HEK293 (cell line): ENCODE measurements around the gene SLF2.

ENCODE experiments used
- CTCF ChIA-PET: fragments of 350-600 bp; formaldehyde crosslinking; extraction: SDS; loops from one replicate; lab custom pipeline; 2021; ENCODE audit warnings: antibody characterized with exemption; lab: Yijun Ruan, JAX
- POLR2A ChIA-PET: fragments of 300-600 bp; formaldehyde crosslinking; extraction: SDS; loops from one replicate; lab custom pipeline; 2020; ENCODE audit warnings: antibody characterized with exemption, inconsistent platforms; lab: Yijun Ruan, JAX
- H3K27ac ChIP-seq: fragments of 200-500 bp; sonication (Bioruptor generic); 2 replicates; pipeline ENCODE4 v1.5.1; 2014; ENCODE audit warnings: low read depth, low read length, control low read depth, inconsistent platforms; ENCODE audit errors: extremely low read depth
- H3K36me3 ChIP-seq, 2 experiments: fragments of 200-500 bp in 1 of 2; sonication (Bioruptor generic) in 1 of 2; 1 replicate in 1 of 2; 2 replicates in 1 of 2; pipeline ENCODE4 v1.5.1; 2014 to 2017; ENCODE audit warnings: inconsistent platforms in 2 of 2, low read length in 2 of 2; ENCODE audit not compliant: control insufficient read depth in 2 of 2, insufficient read depth in 1 of 2
- H3K4me1 ChIP-seq: fragments of 200-500 bp; sonication (Bioruptor generic); 2 replicates; pipeline ENCODE4 v1.5.1; 2014; ENCODE audit warnings: mild to moderate bottlenecking, low read length, inconsistent platforms; ENCODE audit not compliant: control insufficient read depth, insufficient read depth
- H3K4me3 ChIP-seq: 2 replicates; pipeline ENCODE4 v1.5.1; 2011; ENCODE audit warnings: low read depth, mild to moderate bottlenecking, control low read depth, low read length, moderate library complexity
- H3K9me3 ChIP-seq: fragments of 200-500 bp; sonication (Bioruptor generic); 2 replicates; pipeline ENCODE4 v1.5.1; 2014; ENCODE audit warnings: low read depth, low read length, inconsistent platforms; ENCODE audit not compliant: control insufficient read depth, insufficient read depth
- EGR2 ChIP-seq: fragments of 450-650 bp; formaldehyde crosslinking; IDR thresholded peaks from 2 replicates; pipeline ENCODE4 v1.5.1; 2016; ENCODE audit warnings: low read depth, missing biosample characterization, missing genetic modification characterization
- GLI2 ChIP-seq: fragments of 450-650 bp; formaldehyde crosslinking; IDR thresholded peaks from 2 replicates; pipeline ENCODE4; 2017; ENCODE audit warnings: missing biosample characterization, missing genetic modification characterization, low read depth, borderline replicate concordance
- GLIS1 ChIP-seq: fragments of 450-650 bp; formaldehyde crosslinking; IDR thresholded peaks from 2 replicates; pipeline ENCODE4 v1.5.1; 2016; ENCODE audit warnings: missing biosample characterization, missing genetic modification characterization
- GLIS2 ChIP-seq: fragments of 450-650 bp; formaldehyde crosslinking; IDR thresholded peaks from 2 replicates; pipeline ENCODE4 v1.5.1; 2016; ENCODE audit warnings: missing biosample characterization, missing genetic modification characterization
- KLF7 ChIP-seq: fragments of 450-650 bp; formaldehyde crosslinking; IDR thresholded peaks from 2 replicates; pipeline ENCODE4 v1.5.1; 2016; ENCODE audit warnings: missing biosample characterization, missing genetic modification characterization, borderline replicate concordance
- RBAK ChIP-seq: fragments of 450-650 bp; formaldehyde crosslinking; IDR thresholded peaks from 2 replicates; pipeline ENCODE4 v1.5.1; 2016; ENCODE audit warnings: missing biosample characterization, missing genetic modification characterization
- SCRT1 ChIP-seq: fragments of 450-650 bp; formaldehyde crosslinking; IDR thresholded peaks from 2 replicates; pipeline ENCODE4 v1.5.1; 2016; ENCODE audit warnings: missing biosample characterization, missing genetic modification characterization, borderline replicate concordance
- ZBTB17 ChIP-seq: fragments of 450-650 bp; formaldehyde crosslinking; IDR thresholded peaks from 2 replicates; pipeline ENCODE4 v1.5.1; 2016; ENCODE audit warnings: missing biosample characterization, missing genetic modification characterization
- ZFHX2 ChIP-seq: fragments of 450-650 bp; formaldehyde crosslinking; conservative IDR thresholded peaks from 2 replicates; pipeline ENCODE4 v1.5.1; 2016; ENCODE audit warnings: missing biosample characterization, missing genetic modification characterization
- ZFP37 ChIP-seq: fragments of 450-650 bp; formaldehyde crosslinking; IDR thresholded peaks from 2 replicates; pipeline ENCODE4 v1.5.1; 2016; ENCODE audit warnings: missing biosample characterization, missing genetic modification characterization
- ZNF112 ChIP-seq: fragments of 450-650 bp; formaldehyde crosslinking; IDR thresholded peaks from 2 replicates; pipeline ENCODE4 v1.5.0; 2017; ENCODE audit warnings: missing biosample characterization, missing genetic modification characterization
- ZNF133 ChIP-seq: fragments of 450-650 bp; formaldehyde crosslinking; IDR thresholded peaks from 2 replicates; pipeline ENCODE4 v1.5.1; 2016; ENCODE audit warnings: missing biosample characterization, missing genetic modification characterization
- ZNF571 ChIP-seq: fragments of 450-650 bp; formaldehyde crosslinking; IDR thresholded peaks from 2 replicates; pipeline ENCODE4 v1.5.0; 2017; ENCODE audit warnings: missing biosample characterization, missing genetic modification characterization
- ZSCAN30 ChIP-seq: fragments of 450-650 bp; IDR thresholded peaks from 2 replicates; pipeline ENCODE4 v1.5.1; 2018; ENCODE audit warnings: missing biosample characterization, mild to moderate bottlenecking, missing genetic modification characterization, moderate library complexity
- ZXDB ChIP-seq: fragments of 450-650 bp; formaldehyde crosslinking; IDR thresholded peaks from 2 replicates; pipeline ENCODE4 v1.5.1; 2016; ENCODE audit warnings: missing biosample characterization, missing genetic modification characterization
- TF ChIP-seq, protein P1 (sequence below): fragments of 450-650 bp; formaldehyde crosslinking; IDR thresholded peaks from 2 replicates; pipeline ENCODE4 v1.5.1; 2016; ENCODE audit warnings: missing biosample characterization, missing genetic modification characterization
- TF ChIP-seq, protein P2 (sequence below): fragments of 450-650 bp; formaldehyde crosslinking; IDR thresholded peaks from 2 replicates; pipeline ENCODE4 v1.5.1; 2016; ENCODE audit warnings: missing biosample characterization, missing genetic modification characterization
- TF ChIP-seq, protein P3 (sequence below): fragments of 450-650 bp; formaldehyde crosslinking; conservative IDR thresholded peaks from 2 replicates; pipeline ENCODE4 v1.5.1; 2016; ENCODE audit warnings: low read depth, missing biosample characterization, missing genetic modification characterization
- TF ChIP-seq, protein P4 (sequence below): fragments of 450-650 bp; formaldehyde crosslinking; IDR thresholded peaks from 2 replicates; pipeline ENCODE4 v1.5.1; 2016; ENCODE audit warnings: missing biosample characterization, missing genetic modification characterization

The SLF2 gene

DNA sequence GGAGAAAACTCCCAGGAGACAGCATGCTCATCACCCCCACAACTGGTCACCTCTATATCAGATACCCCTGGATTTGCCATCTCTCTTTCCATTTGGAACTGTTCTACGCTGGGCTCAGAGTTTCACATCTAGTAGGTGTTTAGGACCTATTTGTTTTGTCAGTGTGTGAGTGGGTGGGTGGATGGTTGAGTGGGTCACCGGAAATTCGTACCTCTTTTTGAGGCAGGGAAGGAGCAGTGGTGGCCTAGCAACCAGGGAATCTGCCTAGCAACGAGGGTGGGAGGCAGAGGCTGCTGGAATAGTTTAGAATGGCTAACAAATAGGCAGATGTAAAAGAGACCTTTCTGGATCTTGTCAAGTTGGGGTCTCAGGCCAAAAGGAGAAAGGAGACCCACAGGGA, 23.2 kb upstream of the SLF2 start:
- H3K4me1 ChIP-seq: no peaks in the 10 kb centered on the region
- ChIA-PET POLR2A (no interaction called here), CTCF (interaction anchor here (0.6 to 3.3 kb wide), 8 partner anchors 10 to 356 kb away, joined by 4 to 25 read pairs (median 7); no protein-coding TSS in a partner anchor)
- no peaks in the 10 kb centered on the region for H3K36me3 ChIP-seq
- H3K4me3 ChIP-seq: no peak overlapping the region
- TF ChIP-seq ZNF112 (tag by site-specific recombination): no peak
- peak; percentile 73 for TF ChIP-seq EGR2 (tag by site-specific recombination)
- peak; percentile 77 for TF ChIP-seq ZFHX2
- no peak for TF ChIP-seq ZSCAN30 (tag by site-specific recombination)
- TF ChIP-seq SCRT1: no peak
- no peak for TF ChIP-seq RBAK
- no peak for TF ChIP-seq GLIS2
- TF ChIP-seq KLF7: no peak
- TF ChIP-seq, protein P1, sequence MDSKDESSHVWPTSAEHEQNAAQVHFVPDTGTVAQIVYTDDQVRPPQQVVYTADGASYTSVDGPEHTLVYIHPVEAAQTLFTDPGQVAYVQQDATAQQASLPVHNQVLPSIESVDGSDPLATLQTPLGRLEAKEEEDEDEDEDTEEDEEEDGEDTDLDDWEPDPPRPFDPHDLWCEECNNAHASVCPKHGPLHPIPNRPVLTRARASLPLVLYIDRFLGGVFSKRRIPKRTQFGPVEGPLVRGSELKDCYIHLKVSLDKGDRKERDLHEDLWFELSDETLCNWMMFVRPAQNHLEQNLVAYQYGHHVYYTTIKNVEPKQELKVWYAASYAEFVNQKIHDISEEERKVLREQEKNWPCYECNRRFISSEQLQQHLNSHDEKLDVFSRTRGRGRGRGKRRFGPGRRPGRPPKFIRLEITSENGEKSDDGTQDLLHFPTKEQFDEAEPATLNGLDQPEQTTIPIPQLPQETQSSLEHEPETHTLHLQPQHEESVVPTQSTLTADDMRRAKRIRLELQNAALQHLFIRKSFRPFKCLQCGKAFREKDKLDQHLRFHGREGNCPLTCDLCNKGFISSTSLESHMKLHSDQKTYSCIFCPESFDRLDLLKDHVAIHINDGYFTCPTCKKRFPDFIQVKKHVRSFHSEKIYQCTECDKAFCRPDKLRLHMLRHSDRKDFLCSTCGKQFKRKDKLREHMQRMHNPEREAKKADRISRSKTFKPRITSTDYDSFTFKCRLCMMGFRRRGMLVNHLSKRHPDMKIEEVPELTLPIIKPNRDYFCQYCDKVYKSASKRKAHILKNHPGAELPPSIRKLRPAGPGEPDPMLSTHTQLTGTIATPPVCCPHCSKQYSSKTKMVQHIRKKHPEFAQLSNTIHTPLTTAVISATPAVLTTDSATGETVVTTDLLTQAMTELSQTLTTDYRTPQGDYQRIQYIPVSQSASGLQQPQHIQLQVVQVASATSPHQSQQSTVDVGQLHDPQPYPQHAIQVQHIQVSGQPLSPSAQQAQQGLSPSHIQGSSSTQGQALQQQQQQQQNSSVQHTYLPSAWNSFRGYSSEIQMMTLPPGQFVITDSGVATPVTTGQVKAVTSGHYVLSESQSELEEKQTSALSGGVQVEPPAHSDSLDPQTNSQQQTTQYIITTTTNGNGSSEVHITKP (tag by site-specific recombination): no peak
- no peak for TF ChIP-seq ZFP37
- TF ChIP-seq ZNF133 (tag by site-specific recombination): no peak
- no peak for TF ChIP-seq ZNF571 (tag by site-specific recombination)
- TF ChIP-seq ZXDB (tag by site-specific recombination): no peak
- TF ChIP-seq, all 188 proteins: peak for 2
- no peaks in the 10 kb centered on the region for H3K9me3 ChIP-seq
- H3K27ac ChIP-seq: no peak overlapping the region

DNA sequence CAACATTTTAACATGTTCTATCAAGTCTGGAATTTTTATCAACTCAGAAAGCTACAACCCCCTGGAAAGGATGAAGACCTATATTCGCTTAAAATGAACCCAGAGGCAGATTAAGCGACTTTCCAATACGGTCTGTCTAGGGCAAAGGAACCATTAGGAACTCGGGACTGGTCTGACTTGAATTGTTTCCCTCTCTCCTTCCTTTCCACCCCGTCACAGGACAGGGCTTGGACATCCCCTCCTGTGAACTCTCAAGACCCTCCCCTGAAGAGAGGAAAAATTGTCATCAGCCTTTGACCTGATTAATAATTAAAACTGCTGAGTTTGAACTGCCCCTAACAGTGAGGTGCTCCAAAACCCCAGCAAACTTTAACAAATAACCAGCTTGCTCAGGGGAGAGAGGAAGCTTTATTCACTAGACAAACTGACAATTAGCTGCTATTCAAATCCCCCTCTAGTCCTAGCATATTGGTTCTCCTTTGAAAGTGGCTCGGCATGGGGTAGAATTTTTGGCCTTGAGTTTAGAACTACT, 22.6 kb upstream of the SLF2 start:
- H3K27ac ChIP-seq: no peak overlapping the region
- POLR2A ChIA-PET: no interaction called here
- H3K9me3 ChIP-seq: no peaks in the 10 kb centered on the region
- no peaks in the 10 kb centered on the region for H3K36me3 ChIP-seq
- peaks cover 4% of the 10 kb centered on the region; the same call in 1 of the 2 replicates for H3K4me1 ChIP-seq
- no peak overlapping the region for H3K4me3 ChIP-seq
- TF ChIP-seq, protein P2, sequence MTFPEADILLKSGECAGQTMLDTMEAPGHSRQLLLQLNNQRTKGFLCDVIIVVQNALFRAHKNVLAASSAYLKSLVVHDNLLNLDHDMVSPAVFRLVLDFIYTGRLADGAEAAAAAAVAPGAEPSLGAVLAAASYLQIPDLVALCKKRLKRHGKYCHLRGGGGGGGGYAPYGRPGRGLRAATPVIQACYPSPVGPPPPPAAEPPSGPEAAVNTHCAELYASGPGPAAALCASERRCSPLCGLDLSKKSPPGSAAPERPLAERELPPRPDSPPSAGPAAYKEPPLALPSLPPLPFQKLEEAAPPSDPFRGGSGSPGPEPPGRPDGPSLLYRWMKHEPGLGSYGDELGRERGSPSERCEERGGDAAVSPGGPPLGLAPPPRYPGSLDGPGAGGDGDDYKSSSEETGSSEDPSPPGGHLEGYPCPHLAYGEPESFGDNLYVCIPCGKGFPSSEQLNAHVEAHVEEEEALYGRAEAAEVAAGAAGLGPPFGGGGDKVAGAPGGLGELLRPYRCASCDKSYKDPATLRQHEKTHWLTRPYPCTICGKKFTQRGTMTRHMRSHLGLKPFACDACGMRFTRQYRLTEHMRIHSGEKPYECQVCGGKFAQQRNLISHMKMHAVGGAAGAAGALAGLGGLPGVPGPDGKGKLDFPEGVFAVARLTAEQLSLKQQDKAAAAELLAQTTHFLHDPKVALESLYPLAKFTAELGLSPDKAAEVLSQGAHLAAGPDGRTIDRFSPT: no peak
- 0 out of 2 replicates have a peak, but pooled peaks have one; percentile 20 for TF ChIP-seq GLIS1 (tag by site-specific recombination)
- CTCF ChIA-PET: interaction anchor here (0.6 to 0.9 kb wide), 4 partner anchors 12 to 604 kb away, joined by 3 read pairs; partner anchors contain the start of gene BLOC1S2

DNA sequence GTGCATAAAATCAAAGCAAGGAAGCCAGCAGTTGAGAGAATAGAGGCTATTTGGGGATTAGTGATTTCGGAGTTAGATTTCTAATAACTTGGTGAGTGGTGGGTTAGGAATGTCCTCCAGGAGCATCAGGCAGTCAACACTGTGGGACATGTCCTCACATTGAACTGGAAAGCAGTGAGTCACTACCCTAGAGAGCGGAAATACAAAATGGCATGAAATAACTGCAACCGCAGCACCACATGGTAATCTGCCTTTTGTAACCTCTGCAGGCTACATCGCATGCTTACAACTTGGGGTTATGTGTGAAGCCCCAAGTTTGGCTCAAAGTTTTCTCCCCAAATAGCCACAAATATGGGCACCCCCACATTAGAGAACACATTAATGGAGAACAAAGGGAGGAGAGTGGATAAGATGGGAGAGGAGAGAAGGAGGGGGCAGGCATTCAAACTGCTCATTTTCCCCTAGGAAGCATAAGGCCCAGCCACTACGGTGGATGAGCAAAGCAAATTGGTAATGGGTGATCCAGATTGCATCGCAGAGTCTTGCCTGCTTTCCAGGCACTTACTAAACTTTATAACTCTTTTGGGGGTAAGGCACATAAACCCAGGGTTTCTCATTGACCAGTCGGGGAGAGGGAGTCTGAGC, 22.0 kb upstream of the SLF2 start:
- H3K27ac ChIP-seq: no peak overlapping the region
- TF ChIP-seq ZBTB17 (tag by site-specific recombination): peak; percentile 35; the same call in 1 of the 2 replicates
- TF ChIP-seq GLI2 (tag by site-specific recombination): no peak
- TF ChIP-seq, protein P3, sequence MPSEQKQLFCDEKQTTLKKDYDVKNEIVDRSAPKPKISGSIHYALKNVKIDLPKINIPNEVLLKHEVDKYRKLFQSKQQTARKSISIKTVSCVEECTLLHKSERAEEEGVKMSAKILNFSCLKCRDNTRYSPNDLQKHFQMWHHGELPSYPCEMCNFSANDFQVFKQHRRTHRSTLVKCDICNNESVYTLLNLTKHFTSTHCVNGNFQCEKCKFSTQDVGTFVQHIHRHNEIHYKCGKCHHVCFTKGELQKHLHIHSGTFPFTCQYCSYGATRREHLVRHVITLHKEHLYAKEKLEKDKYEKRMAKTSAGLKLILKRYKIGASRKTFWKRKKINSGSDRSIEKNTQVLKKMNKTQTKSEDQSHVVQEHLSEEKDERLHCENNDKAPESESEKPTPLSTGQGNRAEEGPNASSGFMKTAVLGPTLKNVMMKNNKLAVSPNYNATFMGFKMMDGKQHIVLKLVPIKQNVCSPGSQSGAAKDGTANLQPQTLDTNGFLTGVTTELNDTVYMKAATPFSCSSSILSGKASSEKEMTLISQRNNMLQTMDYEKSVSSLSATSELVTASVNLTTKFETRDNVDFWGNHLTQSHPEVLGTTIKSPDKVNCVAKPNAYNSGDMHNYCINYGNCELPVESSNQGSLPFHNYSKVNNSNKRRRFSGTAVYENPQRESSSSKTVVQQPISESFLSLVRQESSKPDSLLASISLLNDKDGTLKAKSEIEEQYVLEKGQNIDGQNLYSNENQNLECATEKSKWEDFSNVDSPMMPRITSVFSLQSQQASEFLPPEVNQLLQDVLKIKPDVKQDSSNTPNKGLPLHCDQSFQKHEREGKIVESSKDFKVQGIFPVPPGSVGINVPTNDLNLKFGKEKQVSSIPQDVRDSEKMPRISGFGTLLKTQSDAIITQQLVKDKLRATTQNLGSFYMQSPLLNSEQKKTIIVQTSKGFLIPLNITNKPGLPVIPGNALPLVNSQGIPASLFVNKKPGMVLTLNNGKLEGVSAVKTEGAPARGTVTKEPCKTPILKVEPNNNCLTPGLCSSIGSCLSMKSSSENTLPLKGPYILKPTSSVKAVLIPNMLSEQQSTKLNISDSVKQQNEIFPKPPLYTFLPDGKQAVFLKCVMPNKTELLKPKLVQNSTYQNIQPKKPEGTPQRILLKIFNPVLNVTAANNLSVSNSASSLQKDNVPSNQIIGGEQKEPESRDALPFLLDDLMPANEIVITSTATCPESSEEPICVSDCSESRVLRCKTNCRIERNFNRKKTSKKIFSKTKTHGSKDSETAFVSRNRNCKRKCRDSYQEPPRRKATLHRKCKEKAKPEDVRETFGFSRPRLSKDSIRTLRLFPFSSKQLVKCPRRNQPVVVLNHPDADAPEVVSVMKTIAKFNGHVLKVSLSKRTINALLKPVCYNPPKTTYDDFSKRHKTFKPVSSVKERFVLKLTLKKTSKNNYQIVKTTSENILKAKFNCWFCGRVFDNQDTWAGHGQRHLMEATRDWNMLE (tag by site-specific recombination): peak; percentile 53; the same call in 1 of the 2 replicates
- TF ChIP-seq, protein P4, sequence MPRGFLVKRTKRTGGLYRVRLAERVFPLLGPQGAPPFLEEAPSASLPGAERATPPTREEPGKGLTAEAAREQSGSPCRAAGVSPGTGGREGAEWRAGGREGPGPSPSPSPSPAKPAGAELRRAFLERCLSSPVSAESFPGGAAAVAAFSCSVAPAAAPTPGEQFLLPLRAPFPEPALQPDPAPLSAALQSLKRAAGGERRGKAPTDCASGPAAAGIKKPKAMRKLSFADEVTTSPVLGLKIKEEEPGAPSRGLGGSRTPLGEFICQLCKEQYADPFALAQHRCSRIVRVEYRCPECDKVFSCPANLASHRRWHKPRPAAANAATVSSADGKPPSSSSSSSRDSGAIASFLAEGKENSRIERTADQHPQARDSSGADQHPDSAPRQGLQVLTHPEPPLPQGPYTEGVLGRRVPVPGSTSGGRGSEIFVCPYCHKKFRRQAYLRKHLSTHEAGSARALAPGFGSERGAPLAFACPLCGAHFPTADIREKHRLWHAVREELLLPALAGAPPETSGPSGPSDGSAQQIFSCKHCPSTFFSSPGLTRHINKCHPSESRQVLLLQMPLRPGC: no peak

More for the DNA sequence above, 22.0 kb upstream of the SLF2 start:
- no peaks in the 10 kb centered on the region for H3K9me3 ChIP-seq
- H3K4me3 ChIP-seq: no peak overlapping the region
- ChIA-PET POLR2A (no interaction called here), CTCF (interaction anchor here (0.6 to 0.9 kb wide), 4 partner anchors 12 to 605 kb away, joined by 3 read pairs; partner anchors contain the start of gene BLOC1S2)
- peaks cover 10% of the 10 kb centered on the region for H3K4me1 ChIP-seq
- H3K36me3 ChIP-seq: no peaks in the 10 kb centered on the region
